Neutrophil (primary cell): ENCODE results near the gene SYDE2.
"Not testable (repeated sequence)": the region's sequence is repeated elsewhere in the genome, so short reads cannot be mapped to it uniquely, and the experiment has no call there.

ENCODE experiments used
- H3K27ac ChIP-seq: fragments of 200-600 bp; sonication (generic); 2 replicates; pipeline ENCODE4 v1.5.1; 2016; ENCODE audit warnings: mild to moderate bottlenecking, moderate library complexity
- H3K27me3 ChIP-seq: fragments of 200-600 bp; sonication (generic); 2 replicates; pipeline ENCODE4 v1.6.0; 2016; ENCODE audit warnings: mild to moderate bottlenecking
- H3K36me3 ChIP-seq: fragments of 200-600 bp; sonication (generic); 2 replicates; pipeline ENCODE4 v1.5.1; 2017
- H3K4me1 ChIP-seq, 2 experiments: fragments of 200-600 bp in 1 of 2; sonication (generic) in 1 of 2; 1 replicate in 1 of 2; 2 replicates in 1 of 2; pipeline versions ENCODE4 v1.5.1 to v1.6.1; 2013 to 2016; ENCODE audit warnings: low read depth in 1 of 2, low read length in 1 of 2, mild to moderate bottlenecking in 1 of 2, moderate library complexity in 1 of 2; ENCODE audit not compliant: control insufficient read depth in 1 of 2, insufficient read depth in 1 of 2
- H3K4me3 ChIP-seq, 2 experiments: fragments of 200-600 bp in 1 of 2; sonication (generic) in 1 of 2; 1 replicate in 1 of 2; 2 replicates in 1 of 2; pipeline ENCODE4 v1.5.1; 2013 to 2016; ENCODE audit warnings: low read depth in 1 of 2, low read length in 1 of 2, mild to moderate bottlenecking in 1 of 2, moderate library complexity in 1 of 2
- H3K9me3 ChIP-seq: fragments of 200-600 bp; sonication (generic); 2 replicates; pipeline ENCODE4 v1.5.1; 2016
- CTCF ChIP-seq: fragments of 200-600 bp; sonication (generic); IDR thresholded peaks from 2 replicates; pipeline ENCODE4 v1.5.1; 2016; ENCODE audit warnings: antibody characterized with exemption

The SYDE2 gene

GRCh38 chr1:85200463-85201339, at the start of gene SYDE2:
TSS of gene SYDE2 (minus strand) at chr1:85201016. CDS start at chr1:85200996, 20 bp downstream.
- Histone ChIP-seq H3K27me3 (peaks cover 95% of the 10 kb centered on the region), H3K4me1 (peaks cover 14 to 22% of the 10 kb centered on the region in 2 experiments), H3K9me3 (no peaks in the 10 kb centered on the region), H3K36me3 (no peaks in the 10 kb centered on the region), H3K4me3 (peak within 1 kb of the TSS; percentile 32 to 67), H3K27ac (no peak within 1 kb of the TSS)
- no peak for TF ChIP-seq CTCF

- not testable (repeated sequence) for H3K27ac ChIP-seq, H3K4me1 ChIP-seq, H3K4me3 ChIP-seq, H3K9me3 ChIP-seq, H3K27me3 ChIP-seq
- H3K36me3 ChIP-seq, result peaks cover 33% of the 10 kb centered on the region
Observed at GRCh38 chr1:85249042-85249441, 48.2 kb upstream of the SYDE2 start.

GRCh38 chr1:85245891-85246290, 45.1 kb upstream of the SYDE2 start:
- no peak for TF ChIP-seq CTCF
- Histone ChIP-seq H3K36me3 (peaks cover 7% of the 10 kb centered on the region), H3K27ac (no peak overlapping the region), H3K4me3 (no peak overlapping the region), H3K9me3 (no peaks in the 10 kb centered on the region), H3K4me1 (no peaks in the 10 kb centered on the region), H3K27me3 (no peaks in the 10 kb centered on the region)

- H3K27me3 ChIP-seq, result no peaks in the 10 kb centered on the region
Observed at GRCh38 chr1:85245456-85245855, 44.6 kb upstream of the SYDE2 start.

GRCh38 chr1:85244271-85245061, 43.6 kb upstream of the SYDE2 start:
- no peak for TF ChIP-seq CTCF

More at GRCh38 chr1:85245456-85245855, 44.6 kb upstream of the SYDE2 start:
- no peaks in the 10 kb centered on the region for H3K4me1 ChIP-seq
- no peak for TF ChIP-seq CTCF
- no peak overlapping the region for H3K27ac ChIP-seq
- no peak overlapping the region for H3K4me3 ChIP-seq
- peaks cover 3% of the 10 kb centered on the region for H3K36me3 ChIP-seq
- H3K9me3 ChIP-seq, result no peaks in the 10 kb centered on the region

GRCh38 chr1:85243372-85243771, 42.6 kb upstream of the SYDE2 start:
- no peaks in the 10 kb centered on the region for H3K9me3 ChIP-seq
- H3K27me3 ChIP-seq, result no peaks in the 10 kb centered on the region
- TF ChIP-seq CTCF, result no peak
- H3K4me3 ChIP-seq, result no peak overlapping the region
- H3K27ac ChIP-seq, result no peak overlapping the region
- no peaks in the 10 kb centered on the region for H3K4me1 ChIP-seq
- no peaks in the 10 kb centered on the region for H3K36me3 ChIP-seq

More at GRCh38 chr1:85244271-85245061, 43.6 kb upstream of the SYDE2 start:
- Histone ChIP-seq H3K4me1 (no peaks in the 10 kb centered on the region), H3K4me3 (no peak overlapping the region), H3K36me3 (no peaks in the 10 kb centered on the region), H3K27ac (no peak overlapping the region), H3K9me3 (no peaks in the 10 kb centered on the region), H3K27me3 (no peaks in the 10 kb centered on the region)
